Measurements from ENCODE around the gene TNFRSF18. TPM values are rescaled to one million over a fixed set of nuclear protein-coding genes. Genes with fewer than 3 reads are reported as not detected.

TNFRSF18 gene
- total RNA-seq, 2 donors from 2014 or later: 0.33 to 0.93 TPM

DNA sequence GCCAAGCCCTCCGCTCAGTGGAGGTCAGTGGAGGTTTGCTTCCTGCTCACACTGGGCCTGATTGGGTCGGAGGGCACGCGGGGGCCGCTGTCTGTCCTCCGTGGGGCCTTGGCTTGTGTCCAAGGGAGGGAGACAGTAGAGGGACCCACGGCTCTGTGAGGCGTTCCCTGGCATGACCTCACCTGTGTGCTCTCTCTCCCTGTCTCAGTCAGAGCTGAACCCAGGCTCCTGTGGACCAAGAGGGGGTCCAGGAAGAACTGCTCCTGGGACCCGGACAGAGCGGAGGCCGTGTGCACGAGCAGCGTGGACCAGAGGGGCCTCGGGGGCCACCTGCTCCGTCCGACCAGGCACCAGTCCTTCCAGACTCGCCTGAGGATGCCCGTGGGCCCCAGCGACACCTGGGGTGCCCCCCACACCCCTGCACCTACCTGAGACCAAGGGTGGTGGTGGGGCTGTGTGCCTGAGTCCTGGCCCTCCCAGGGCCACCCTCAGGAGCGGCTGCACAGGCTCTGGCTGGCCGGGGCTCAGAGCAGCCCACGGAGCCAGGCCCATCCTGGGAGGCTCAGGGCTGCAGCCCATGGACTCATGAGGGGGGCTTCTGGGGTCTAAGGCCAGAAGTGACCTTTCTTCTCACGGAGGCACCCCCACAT, 46.0 kb downstream of the TNFRSF18 start:
- DNase-seq (ENCODE audit: low spot score): no peak
- intact Hi-C loops (cut with DNase I): no loop called here

DNA sequence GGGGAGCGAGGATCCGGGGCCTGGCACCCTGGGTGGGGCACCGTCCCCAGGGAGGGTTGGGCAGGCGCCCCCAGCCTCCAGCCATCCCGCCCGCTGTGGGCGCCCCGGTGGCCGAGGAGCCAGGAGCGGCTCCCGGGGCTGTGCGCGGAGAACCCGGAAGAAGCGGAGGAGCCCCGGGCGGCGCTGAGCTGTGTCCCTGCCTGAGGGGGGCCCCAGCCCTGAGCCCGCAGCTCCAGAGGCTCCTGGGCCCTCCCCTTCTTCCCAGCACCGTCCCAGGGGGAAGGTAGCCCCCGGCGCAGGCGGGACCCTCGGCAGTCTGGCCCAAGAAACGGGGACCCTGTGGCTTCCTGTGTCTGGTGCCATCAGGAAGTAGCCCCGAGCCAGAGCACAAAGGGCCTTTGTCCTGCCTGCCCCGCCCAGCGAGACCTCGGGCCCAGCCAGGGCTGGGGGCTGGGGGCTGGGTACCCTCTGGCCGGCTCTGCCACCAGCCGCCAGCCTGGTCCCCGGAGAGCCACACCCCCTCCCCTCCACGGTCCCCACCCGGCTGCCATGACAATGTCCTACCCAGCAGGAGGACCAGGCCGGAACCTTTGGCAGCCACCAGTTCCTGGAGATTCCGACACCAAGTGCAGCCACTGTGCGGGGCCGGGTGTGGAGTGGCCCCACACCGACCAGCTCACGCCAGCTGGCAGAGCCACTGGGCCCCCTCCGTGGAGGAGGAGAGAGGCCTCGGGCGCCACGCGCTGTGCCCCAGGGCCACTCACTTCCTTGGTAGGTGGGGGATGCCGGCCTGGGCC, 48.3 kb downstream of the TNFRSF18 start:
- no peak for DNase-seq (ENCODE audit: low spot score)
- intact Hi-C loops (cut with DNase I): no loop called here

DNA sequence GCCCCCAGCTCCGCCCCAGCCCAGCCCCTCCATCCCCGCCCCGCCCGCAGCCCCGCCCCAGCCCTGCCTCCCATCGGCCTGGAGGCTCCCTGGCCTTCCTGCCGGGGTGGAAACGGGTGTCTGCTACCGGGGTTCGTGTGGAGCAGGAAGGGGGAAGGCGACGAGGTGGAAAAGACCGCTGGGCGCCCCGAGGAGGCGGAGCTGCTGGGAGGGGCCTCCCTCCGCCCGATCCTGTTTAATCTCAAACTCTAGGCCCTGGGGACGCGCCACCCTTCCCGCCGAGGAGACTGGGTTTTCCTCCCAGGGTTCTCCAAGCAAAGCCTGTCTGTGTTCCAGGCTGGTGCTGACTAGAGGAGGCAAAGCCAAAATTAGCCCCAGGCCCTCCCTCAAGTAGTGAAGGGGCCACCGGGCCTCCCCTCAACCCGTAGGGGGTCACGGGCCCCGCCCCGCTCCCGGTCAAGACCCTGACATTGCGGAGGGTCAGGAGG, 48.9 kb downstream of the TNFRSF18 start:
- DNase-seq (ENCODE audit: low spot score): peak; percentile 96
- intact Hi-C loops (cut with DNase I): no loop called here

DNA sequence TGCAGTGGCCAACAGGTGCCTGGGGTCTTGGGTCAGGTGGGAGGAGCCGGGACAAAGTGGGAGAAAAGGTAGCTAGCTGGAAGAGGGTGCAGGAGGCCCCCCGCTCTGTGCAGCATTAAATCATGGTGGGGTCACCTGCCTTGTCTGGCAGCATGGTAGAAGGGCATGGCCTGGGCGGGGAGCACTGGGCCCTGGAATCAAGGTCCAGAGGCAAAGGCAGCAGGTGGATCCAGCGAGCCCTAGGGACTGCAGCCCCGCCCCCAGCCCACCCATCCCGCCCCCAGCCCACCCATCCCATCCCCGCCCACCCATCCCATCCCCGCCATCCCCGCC, 49.4 kb downstream of the TNFRSF18 start:
- intact Hi-C loops (cut with DNase I): no loop called here
- DNase-seq (ENCODE audit: low spot score): no peak

DNA sequence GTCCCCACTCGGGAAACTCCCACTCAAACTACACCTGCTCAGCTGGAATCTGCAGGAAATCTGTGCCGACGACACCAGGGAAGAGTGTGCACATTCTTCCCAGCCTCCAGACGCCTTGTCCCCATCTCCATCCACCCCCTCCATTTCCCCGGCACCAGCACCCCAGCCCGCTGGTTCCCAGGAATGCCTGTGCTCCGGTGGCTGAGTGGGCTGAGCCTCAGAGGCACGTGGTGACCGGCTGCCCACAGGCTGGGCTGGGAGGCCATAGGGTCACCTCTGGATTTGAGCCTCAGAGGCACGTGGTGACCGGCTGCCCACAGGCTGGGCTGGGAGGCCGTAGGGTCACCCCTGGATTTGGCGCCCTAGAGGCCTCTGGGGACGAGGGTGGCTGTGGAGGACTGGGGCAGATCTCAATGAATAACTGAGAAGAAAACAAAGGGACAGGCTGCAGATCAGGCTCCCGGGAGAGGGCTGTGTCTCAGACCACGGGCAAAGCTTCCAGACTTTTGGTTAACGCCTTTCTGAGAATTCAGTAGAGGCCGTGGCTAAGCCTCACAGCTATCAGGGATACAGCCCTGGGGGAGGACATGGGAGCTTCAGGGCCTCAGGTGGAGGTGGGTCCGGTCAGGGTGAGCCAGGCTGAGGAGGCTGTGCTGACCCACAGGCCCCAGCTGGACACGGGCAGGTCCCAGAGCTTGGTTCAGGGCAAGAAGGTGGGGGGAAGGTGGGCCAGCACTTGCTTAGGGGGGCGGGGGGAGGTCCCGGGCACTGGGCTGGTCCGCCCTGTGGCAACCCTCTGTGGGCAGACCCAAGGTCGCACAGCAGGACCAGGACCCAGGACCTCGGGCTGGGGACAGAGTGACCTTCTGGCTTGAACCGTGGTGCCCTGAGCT, 50.0 kb downstream of the TNFRSF18 start:
- DNase-seq (ENCODE audit: low spot score): no peak
- intact Hi-C loops (cut with DNase I): no loop called here

DNA sequence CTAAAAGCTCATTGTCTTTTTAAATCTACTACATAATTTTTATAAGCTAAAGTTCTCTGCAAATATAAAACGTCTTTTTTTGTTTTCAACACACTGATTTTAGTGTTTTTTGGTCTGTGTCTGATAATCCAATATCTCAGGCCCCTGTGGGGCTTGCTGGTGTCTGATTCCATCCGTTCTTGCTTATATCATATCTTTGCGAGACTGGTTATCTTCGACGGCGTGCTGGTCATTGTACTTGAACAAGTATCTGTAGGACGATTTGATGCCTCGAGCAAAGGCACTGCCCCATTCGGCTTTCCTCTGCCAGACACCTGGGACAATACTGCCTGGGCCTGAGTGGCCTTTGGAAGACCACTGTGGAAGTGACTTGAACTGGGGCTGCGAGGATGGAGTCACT, 51.1 kb downstream of the TNFRSF18 start:
- no peak for DNase-seq (ENCODE audit: low spot score)
- intact Hi-C loops (cut with DNase I): no loop called here

DNA sequence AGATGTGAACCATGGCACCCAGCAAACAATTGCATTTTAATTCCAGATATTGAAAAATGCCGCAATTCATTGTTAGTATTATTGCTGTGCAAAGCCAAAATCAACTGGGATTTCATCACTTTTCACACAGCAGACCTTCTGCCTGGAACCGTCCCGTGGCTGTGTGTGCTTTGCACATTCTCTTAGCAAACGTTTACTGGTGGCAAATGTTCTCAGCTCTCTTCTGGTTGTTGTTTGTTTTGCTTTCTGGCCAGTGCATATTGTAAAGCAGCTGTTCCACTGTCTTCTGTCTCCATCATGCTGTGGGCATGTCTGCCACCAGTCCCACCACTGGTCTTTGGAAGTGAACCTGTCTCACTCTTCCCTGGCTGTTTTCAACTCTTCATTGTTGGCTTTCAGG, 52.5 kb downstream of the TNFRSF18 start:
- intact Hi-C loops (cut with DNase I): loop anchor here in 1 of 2 donors (1.0 kb wide), 1 partner anchor 157 kb away; no protein-coding TSS in a partner anchor
- no peak for DNase-seq (ENCODE audit: low spot score)

Small RNAs within 50 kb of the gene (microRNA-seq; reads per million reads assigned to microRNA genes)
- gene MIR200A (ENCODE audit: borderline microRNAs expressed in 2 of 2): 3.5 to 21.7 reads per million in 2 donors
- 17.7 to 159 reads per million in 2 donors for gene MIR200B (ENCODE audit: borderline microRNAs expressed in 2 of 2)
- gene MIR429 (ENCODE audit: borderline microRNAs expressed in 2 of 2): 1.6 to 15.9 reads per million in 2 donors

Other genes with a start within 250 kb of the TNFRSF18 start
- 10 to 100 TPM; 42.8 to 44.5 TPM for gene NOC2L, start 247.3 kb downstream of the TNFRSF18 start, total RNA-seq
- gene KLHL17, start 246.0 kb downstream of the TNFRSF18 start, total RNA-seq: 1 to 10 TPM; 8.5 to 8.9 TPM
- gene PLEKHN1, start 240.1 kb downstream of the TNFRSF18 start, total RNA-seq: under 1 TPM; 0.86 to 0.88 TPM
- gene PERM1, start 224.5 kb downstream of the TNFRSF18 start, total RNA-seq: under 1 TPM in 1 of 2 donors, not detected in 1; 0.24 TPM
- gene HES4, start 206.5 kb downstream of the TNFRSF18 start, total RNA-seq: 10 to 100 TPM; 53.5 to 54.4 TPM
- 10 to 100 TPM; 22.9 to 47.3 TPM for gene ISG15, start 193.1 kb downstream of the TNFRSF18 start, total RNA-seq
- 10 to 100 TPM; 18.8 to 26.8 TPM for gene AGRN, start 186.5 kb downstream of the TNFRSF18 start, total RNA-seq
- gene RNF223, start 132.3 kb downstream of the TNFRSF18 start, total RNA-seq: not detected
- gene C1orf159, start 90.5 kb downstream of the TNFRSF18 start, total RNA-seq: 1 to 10 TPM; 6.7 to 7.4 TPM
- under 1 TPM in 1 of 2 donors, not detected in 1; 0.19 TPM for gene TTLL10, start 32.7 kb downstream of the TNFRSF18 start, total RNA-seq
- 1 to 10 TPM; 2.0 to 2.8 TPM for gene TNFRSF4, start 7.6 kb upstream of the TNFRSF18 start, total RNA-seq
- gene SDF4, start 25.4 kb upstream of the TNFRSF18 start, total RNA-seq: 100 to 1,000 TPM; 121 to 151 TPM
- 10 to 100 TPM in 1 of 2 donors, 1 to 10 TPM in 1; 9.9 to 10.3 TPM for gene B3GALT6, start 25.6 kb upstream of the TNFRSF18 start, total RNA-seq
- gene C1QTNF12, start 40.1 kb upstream of the TNFRSF18 start, total RNA-seq: 1 to 10 TPM; 1.9 to 4.1 TPM
- gene UBE2J2, start 67.3 kb upstream of the TNFRSF18 start, total RNA-seq: 10 to 100 TPM; 29.0 to 32.0 TPM
- 1 to 10 TPM; 1.8 to 6.1 TPM for gene SCNN1D, start 73.8 kb upstream of the TNFRSF18 start, total RNA-seq
- gene ACAP3, start 101.3 kb upstream of the TNFRSF18 start, total RNA-seq: 10 to 100 TPM; 40.9 to 50.9 TPM
- gene PUSL1, start 102.0 kb upstream of the TNFRSF18 start, total RNA-seq: 10 to 100 TPM in 1 of 2 donors, 1 to 10 TPM in 1; 8.3 to 10.5 TPM
- 10 to 100 TPM; 61.8 to 65.6 TPM for gene INTS11, start 118.1 kb upstream of the TNFRSF18 start, total RNA-seq
- 10 to 100 TPM; 11.6 to 14.1 TPM for gene CPTP, start 118.2 kb upstream of the TNFRSF18 start, total RNA-seq
- under 1 TPM in 1 of 2 donors, not detected in 1; 0.09 TPM for gene TAS1R3, start 124.7 kb upstream of the TNFRSF18 start, total RNA-seq
- gene DVL1, start 142.8 kb upstream of the TNFRSF18 start, total RNA-seq: 10 to 100 TPM; 45.9 to 61.9 TPM
- gene MXRA8, start 152.0 kb upstream of the TNFRSF18 start, total RNA-seq: 100 to 1,000 TPM; 104 to 174 TPM
- 10 to 100 TPM; 70.9 to 78.8 TPM for gene AURKAIP1, start 168.6 kb upstream of the TNFRSF18 start, total RNA-seq
- 100 to 1,000 TPM; 102 to 109 TPM for gene CCNL2, start 192.7 kb upstream of the TNFRSF18 start, total RNA-seq
- 10 to 100 TPM; 69.7 to 75.0 TPM for gene MRPL20, start 200.7 kb upstream of the TNFRSF18 start, total RNA-seq
- gene ANKRD65, start 214.7 kb upstream of the TNFRSF18 start, total RNA-seq: 1 to 10 TPM; 2.4 to 7.4 TPM
- gene VWA1, start 229.1 kb upstream of the TNFRSF18 start, total RNA-seq: 10 to 100 TPM; 59.8 to 67.7 TPM
- under 1 TPM; 0.14 to 0.83 TPM for gene ATAD3C, start 243.1 kb upstream of the TNFRSF18 start, total RNA-seq

All from posterior vena cava (tissue), 2 donors.